Activated CD8-positive, alpha-beta memory T cell treated with anti-CD3 and anti-CD28 coated beads, Interleukin-2, amount 50 U/mL, for 24 hours (primary cell): Measurements from ENCODE around the gene KDSR.
A peak's percentile ranks its signal among the peaks of the same experiment; 100 is the strongest.

Experiments used
- DNase-seq: peaks from one replicate; pipeline ENCODE4 v3.0.0-alpha.2; 2020; ENCODE audit errors: extremely low read depth

Gene KDSR

GRCh38 chr18:63367053-63367953, at the start of gene KDSR:
KDSR (minus strand) TSS chr18:63367206; CDS start chr18:63367118, 88 bp downstream.
- peak; percentile 38 for DNase-seq

GRCh38 chr18:63412953-63413352, 45.9 kb upstream of the KDSR start:
- no peak for DNase-seq

- no peak for DNase-seq
Observed at GRCh38 chr18:63410792-63411191, 43.8 kb upstream of the KDSR start.

- no peak for DNase-seq
Observed at GRCh38 chr18:63409301-63409700, 42.3 kb upstream of the KDSR start.

- DNase-seq = no peak
Observed at GRCh38 chr18:63407734-63408133, 40.7 kb upstream of the KDSR start.

- DNase-seq = no peak
Observed at GRCh38 chr18:63405986-63406385, 39.0 kb upstream of the KDSR start.

- no peak for DNase-seq
Observed at GRCh38 chr18:63402246-63403162, 35.5 kb upstream of the KDSR start.

- DNase-seq = no peak
Observed at GRCh38 chr18:63399300-63399699, 32.3 kb upstream of the KDSR start.

GRCh38 chr18:63397349-63397748, 30.3 kb upstream of the KDSR start:
- no peak for DNase-seq

GRCh38 chr18:63395503-63395902, 28.5 kb upstream of the KDSR start:
- no peak for DNase-seq

- no peak for DNase-seq
Observed at GRCh38 chr18:63394954-63395353, 27.9 kb upstream of the KDSR start.

- no peak for DNase-seq
Observed at GRCh38 chr18:63387861-63388260, 20.9 kb upstream of the KDSR start.

- no peak for DNase-seq
Observed at GRCh38 chr18:63382843-63383242, 15.8 kb upstream of the KDSR start.

- DNase-seq = no peak
Observed at GRCh38 chr18:63379639-63379962, 12.6 kb upstream of the KDSR start.

GRCh38 chr18:63378919-63379638, 12.1 kb upstream of the KDSR start:
- DNase-seq = no peak

GRCh38 chr18:63377275-63377980, 10.4 kb upstream of the KDSR start:
- DNase-seq = no peak

GRCh38 chr18:63376538-63376937, 9.5 kb upstream of the KDSR start:
- no peak for DNase-seq

- no peak for DNase-seq
Observed at GRCh38 chr18:63374540-63374939, 7.5 kb upstream of the KDSR start.

- DNase-seq = no peak
Observed at GRCh38 chr18:63373161-63373560, 6.2 kb upstream of the KDSR start.

- DNase-seq = no peak
Observed at GRCh38 chr18:63368611-63369010, 1.6 kb upstream of the KDSR start.
